PC-9 (cell line): ENCODE measurements around the gene SSB.

ENCODE experiments used
- CTCF ChIP-seq: fragments of 200-600 bp; sonication (generic); conservative IDR thresholded peaks from 2 replicates; pipeline ENCODE4 v1.6.1; 2017; ENCODE audit warnings: mixed run types, antibody characterized with exemption, mild to moderate bottlenecking, moderate library complexity
- EZH2 ChIP-seq: fragments of 200-600 bp; sonication (generic); IDR thresholded peaks from 2 replicates; pipeline ENCODE4 v1.8.0; 2017; ENCODE audit warnings: antibody characterized with exemption, low read depth

GRCh38 chr2:169771021-169771420 lies 27.6 kb upstream of the SSB start:
- TF ChIP-seq CTCF = no peak
- TF ChIP-seq EZH2 = no peak
